Endothelial cell (in vitro differentiated cells): ENCODE data around the gene CDK6. TPM values are rescaled to one million over a fixed set of nuclear protein-coding genes. Genes with fewer than 3 reads are reported as not detected.

Source experiments
- DNase-seq: peaks from one replicate; pipeline ENCODE4 v3.0.0; 2021; ENCODE audit warnings: low spot score
- H3K27ac Mint-ChIP-seq: one replicate; pipeline ENCODE4 v1.8.0; 2021; ENCODE audit warnings: mixed read lengths, inconsistent platforms; ENCODE audit not compliant: unreplicated experiment
- H3K27me3 Mint-ChIP-seq: one replicate; pipeline ENCODE4 v1.8.0; 2021; ENCODE audit warnings: mild to moderate bottlenecking, moderate library complexity, mixed read lengths, inconsistent platforms; ENCODE audit not compliant: unreplicated experiment
- H3K36me3 Mint-ChIP-seq: one replicate; pipeline ENCODE4 v1.8.0; 2021; ENCODE audit warnings: mild to moderate bottlenecking, low read depth, mixed read lengths, inconsistent platforms; ENCODE audit not compliant: unreplicated experiment
- H3K4me1 Mint-ChIP-seq: one replicate; pipeline ENCODE4 v1.8.0; 2021; ENCODE audit warnings: mild to moderate bottlenecking, mixed read lengths, inconsistent platforms; ENCODE audit not compliant: unreplicated experiment
- H3K4me3 Mint-ChIP-seq: one replicate; pipeline ENCODE4 v1.8.0; 2021; ENCODE audit warnings: mild to moderate bottlenecking, mixed read lengths, inconsistent platforms; ENCODE audit not compliant: unreplicated experiment
- H3K9me3 Mint-ChIP-seq: one replicate; pipeline ENCODE4 v1.8.0; 2021; ENCODE audit warnings: mixed read lengths, inconsistent platforms; ENCODE audit not compliant: unreplicated experiment
- CTCF ChIP-seq: fragments of 200-600 bp; sonication (generic); IDR thresholded peaks from one replicate; pipeline ENCODE4 v1.5.0; 2021; ENCODE audit warnings: antibody characterized with exemption; ENCODE audit not compliant: unreplicated experiment
- total RNA-seq: library from RNA; stranded (reverse); fragmentation: NEBNext Ultra II Directional; extraction: Animal tissue kit (Norgen Biotek cat#: 25700); gene quantifications from one replicate; pipeline ENCODE4 v1.2.1, GENCODE V29; 2021; ENCODE audit not compliant: unreplicated experiment

The CDK6 gene
- total RNA-seq, 1 donor from 2014 or later = 32.6 TPM

DNA sequence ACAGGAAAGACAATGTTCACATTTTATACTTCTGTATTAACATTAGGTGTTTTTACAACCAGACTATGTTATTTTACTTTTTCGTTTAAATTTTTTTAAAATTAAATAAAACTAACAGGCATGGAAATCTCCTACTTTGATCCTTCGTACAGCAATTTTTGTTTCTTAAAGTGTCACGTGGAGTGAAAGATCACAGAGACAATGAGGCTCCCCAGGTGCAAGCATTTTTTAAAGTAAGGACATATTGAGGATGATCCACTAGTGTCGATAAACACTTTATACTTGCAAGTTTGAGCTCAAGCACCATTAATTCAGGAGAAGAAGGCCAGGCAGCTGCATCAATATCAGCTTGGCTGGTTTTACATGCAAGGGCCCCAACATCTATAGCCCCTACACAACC is 177.7 kb downstream of the CDK6 start:
- Mint-ChIP-seq H3K27ac (no peak overlapping the region), H3K27me3 (peaks cover 1% of the 10 kb centered on the region), H3K9me3 (no peaks in the 10 kb centered on the region), H3K36me3 (no peaks in the 10 kb centered on the region), H3K4me3 (no peak overlapping the region), H3K4me1 (no peaks in the 10 kb centered on the region)
- no peak for DNase-seq
- TF ChIP-seq CTCF = no peak

GRCh38 chr7:92657391-92657790 is 179.0 kb downstream of the CDK6 start:
- no peaks in the 10 kb centered on the region for H3K36me3 Mint-ChIP-seq
- H3K27me3 Mint-ChIP-seq = peaks cover 1% of the 10 kb centered on the region
- DNase-seq = no peak
- no peaks in the 10 kb centered on the region for H3K9me3 Mint-ChIP-seq
- H3K27ac Mint-ChIP-seq = no peak overlapping the region
- H3K4me1 Mint-ChIP-seq = no peaks in the 10 kb centered on the region
- no peak overlapping the region for H3K4me3 Mint-ChIP-seq
- TF ChIP-seq CTCF = no peak

DNA sequence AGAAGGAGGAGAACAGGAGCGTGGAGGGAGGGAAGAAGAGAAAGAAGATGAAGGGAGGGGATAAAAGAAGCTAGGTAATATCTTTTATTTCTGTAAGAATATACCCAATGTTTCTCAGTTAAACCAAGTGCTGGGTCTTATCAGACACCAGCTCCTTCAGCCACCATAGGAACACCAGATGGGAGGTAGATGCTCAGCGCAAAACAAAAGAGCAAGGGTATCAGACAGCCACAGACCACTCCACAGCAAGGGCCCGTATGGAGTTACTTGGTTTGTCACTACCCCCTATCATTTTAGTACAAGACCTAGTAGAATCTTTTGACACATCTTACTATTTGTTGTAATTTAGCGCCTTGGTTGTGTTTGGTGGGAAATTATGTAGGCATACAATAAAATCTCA is 180.3 kb downstream of the CDK6 start:
- TF ChIP-seq CTCF = no peak
- DNase-seq = no peak
- no peaks in the 10 kb centered on the region for H3K9me3 Mint-ChIP-seq
- no peaks in the 10 kb centered on the region for H3K4me1 Mint-ChIP-seq
- H3K36me3 Mint-ChIP-seq = no peaks in the 10 kb centered on the region
- peaks cover 1% of the 10 kb centered on the region for H3K27me3 Mint-ChIP-seq
- no peak overlapping the region for H3K4me3 Mint-ChIP-seq
- no peak overlapping the region for H3K27ac Mint-ChIP-seq

DNA sequence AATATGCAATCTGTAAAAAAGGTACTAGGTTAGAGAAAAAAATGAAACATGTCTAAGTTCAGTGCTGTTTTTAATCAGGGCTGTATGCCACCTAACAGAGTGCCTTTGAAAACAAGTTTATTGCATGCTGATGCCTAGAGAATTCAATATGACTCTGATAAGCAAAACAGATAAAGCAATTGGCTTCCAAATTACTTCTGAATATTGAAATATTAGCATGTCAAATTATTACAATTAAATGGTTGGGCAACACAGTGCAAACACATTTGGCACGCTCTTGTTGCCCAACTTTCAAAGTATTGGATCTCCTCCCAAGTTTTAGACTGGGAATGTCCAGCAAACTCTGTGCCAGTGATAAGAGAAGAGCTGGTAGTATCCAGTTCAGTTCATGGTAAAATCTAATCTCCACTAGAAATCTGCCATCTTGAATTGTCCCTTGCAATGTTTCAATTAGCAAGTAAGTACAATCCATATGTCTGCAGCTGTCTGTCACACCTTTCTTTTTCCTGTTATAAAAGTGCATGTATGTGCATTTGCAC is 181.0 kb downstream of the CDK6 start:
- no peaks in the 10 kb centered on the region for H3K9me3 Mint-ChIP-seq
- no peaks in the 10 kb centered on the region for H3K4me1 Mint-ChIP-seq
- no peaks in the 10 kb centered on the region for H3K36me3 Mint-ChIP-seq
- no peak for DNase-seq
- no peak overlapping the region for H3K4me3 Mint-ChIP-seq
- peaks cover 1% of the 10 kb centered on the region for H3K27me3 Mint-ChIP-seq
- no peak overlapping the region for H3K27ac Mint-ChIP-seq
- TF ChIP-seq CTCF = no peak

- Mint-ChIP-seq H3K36me3 (no peaks in the 10 kb centered on the region), H3K27me3 (peaks cover 1% of the 10 kb centered on the region), H3K27ac (no peak overlapping the region), H3K4me1 (no peaks in the 10 kb centered on the region), H3K4me3 (no peak overlapping the region), H3K9me3 (no peaks in the 10 kb centered on the region)
- no peak for DNase-seq
- no peak for TF ChIP-seq CTCF
Observed at GRCh38 chr7:92653136-92653535, 183.2 kb downstream of the CDK6 start.
